Activated T-cell treated with anti-CD3 and anti-CD28 coated beads, Interleukin-2, amount 50 U/mL, for 72 hours (primary cell): ENCODE measurements around the gene SERPINA6. TPM values are rescaled to one million over a fixed set of nuclear protein-coding genes. Genes with fewer than 3 reads are reported as not detected.
A peak's percentile ranks its signal among the peaks of the same experiment; 100 is the strongest.
"Not testable (repeated sequence)": the region's sequence is repeated elsewhere in the genome, so short reads cannot be mapped to it uniquely, and the experiment has no call there.

Source experiments
- ATAC-seq, 2 donors: fragments of 150-1000 bp; cut with Tn5 transposase; replicated peaks in 1 of 2; 2 replicates each; pipeline ENCODE4 v1.10.0; 2021; ENCODE audit warnings: moderate library complexity in 2 of 2, mild to moderate bottlenecking in 1 of 2
- DNase-seq, 2 donors: peaks; one replicate each; pipeline ENCODE4 v3.0.0; 2021 to 2022; ENCODE audit warnings: mixed read lengths in 1 of 2
- H3K27ac Mint-ChIP-seq: one replicate; pipeline ENCODE4 v1.8.0; 2022; ENCODE audit warnings: mild to moderate bottlenecking, moderate library complexity, mixed read lengths
- H3K27me3 Mint-ChIP-seq: one replicate; pipeline ENCODE4 v1.8.0; 2022; ENCODE audit warnings: low read depth, mixed read lengths
- H3K36me3 Mint-ChIP-seq, 2 donors: one replicate each; pipeline ENCODE4 v1.8.0; 2022; ENCODE audit warnings: mixed read lengths in 2 of 2, mild to moderate bottlenecking in 1 of 2; ENCODE audit not compliant: insufficient read depth in 2 of 2
- H3K4me1 Mint-ChIP-seq: one replicate; pipeline ENCODE4 v1.8.0; 2022; ENCODE audit warnings: low read depth, mixed read lengths
- H3K4me3 Mint-ChIP-seq, 2 donors: one replicate each; pipeline ENCODE4 v1.8.0; 2022; ENCODE audit warnings: mild to moderate bottlenecking in 2 of 2, mixed read lengths in 2 of 2, moderate library complexity in 2 of 2
- H3K9me3 Mint-ChIP-seq, 2 donors: one replicate each; pipeline ENCODE4 v1.8.0; 2022; ENCODE audit warnings: mixed read lengths in 2 of 2
- total RNA-seq, 2 donors: library from RNA; stranded (reverse); gene quantifications; one replicate each; pipeline ENCODE4 v1.2.3, GENCODE V29; 2022

The SERPINA6 gene
- total RNA-seq, 2 donors from 2014 or later = not detected

- Mint-ChIP-seq H3K36me3 (no peaks in the 10 kb centered on the region), H3K4me1 (no peaks in the 10 kb centered on the region), H3K27ac (no peak overlapping the region), H3K27me3 (peaks cover 8% of the 10 kb centered on the region), H3K9me3 (no peaks in the 10 kb centered on the region), H3K4me3 (no peak overlapping the region)
- no peak for DNase-seq
- ATAC-seq = no peak
These were observed 39.5 kb upstream of the SERPINA6 start for GRCh38 chr14:94362614-94363133.

GRCh38 chr14:94361682-94362081, 38.5 kb upstream of the SERPINA6 start:
- Mint-ChIP-seq H3K4me1 (no peaks in the 10 kb centered on the region), H3K27me3 (peaks cover 12% of the 10 kb centered on the region), H3K27ac (no peak overlapping the region), H3K36me3 (no peaks in the 10 kb centered on the region), H3K4me3 (no peak overlapping the region), H3K9me3 (no peaks in the 10 kb centered on the region)
- no peak for ATAC-seq
- DNase-seq = no peak

- DNase-seq = no peak
- no peak for ATAC-seq
- Mint-ChIP-seq H3K4me1 (no peaks in the 10 kb centered on the region), H3K9me3 (peaks cover 0 to 2% of the 10 kb centered on the region in 2 donors), H3K4me3 (no peak overlapping the region), H3K36me3 (no peaks in the 10 kb centered on the region), H3K27me3 (peaks cover 18% of the 10 kb centered on the region), H3K27ac (no peak overlapping the region)
These were observed 37.9 kb upstream of the SERPINA6 start for GRCh38 chr14:94360945-94361565.

DNA sequence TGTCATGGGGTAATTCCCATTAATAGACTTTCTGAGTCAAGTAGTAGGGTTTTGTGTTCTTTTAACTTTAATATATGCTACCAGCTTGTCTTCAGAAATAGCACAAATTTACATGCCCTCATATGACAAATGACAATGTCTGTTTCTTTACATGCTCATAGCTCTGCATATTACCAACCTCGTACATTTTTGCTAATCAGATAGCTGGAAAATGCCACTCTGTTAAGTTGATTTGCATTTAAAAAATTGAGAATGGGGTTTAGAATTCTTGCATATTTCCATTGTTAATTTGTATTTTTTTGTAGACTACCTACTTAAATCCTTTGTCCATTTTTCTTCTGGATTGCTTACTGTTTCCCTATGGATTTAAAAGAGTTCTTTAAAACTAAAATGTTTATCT, 34.0 kb upstream of the SERPINA6 start:
- peaks cover 0 to 3% of the 10 kb centered on the region in 2 donors for H3K36me3 Mint-ChIP-seq
- peaks cover 2 to 3% of the 10 kb centered on the region in 2 donors for H3K9me3 Mint-ChIP-seq
- peaks cover 9% of the 10 kb centered on the region for H3K4me1 Mint-ChIP-seq
- H3K4me3 Mint-ChIP-seq = no peak overlapping the region
- no peak overlapping the region for H3K27ac Mint-ChIP-seq
- peaks cover 14% of the 10 kb centered on the region for H3K27me3 Mint-ChIP-seq
- DNase-seq = no peak
- no peak for ATAC-seq

DNA sequence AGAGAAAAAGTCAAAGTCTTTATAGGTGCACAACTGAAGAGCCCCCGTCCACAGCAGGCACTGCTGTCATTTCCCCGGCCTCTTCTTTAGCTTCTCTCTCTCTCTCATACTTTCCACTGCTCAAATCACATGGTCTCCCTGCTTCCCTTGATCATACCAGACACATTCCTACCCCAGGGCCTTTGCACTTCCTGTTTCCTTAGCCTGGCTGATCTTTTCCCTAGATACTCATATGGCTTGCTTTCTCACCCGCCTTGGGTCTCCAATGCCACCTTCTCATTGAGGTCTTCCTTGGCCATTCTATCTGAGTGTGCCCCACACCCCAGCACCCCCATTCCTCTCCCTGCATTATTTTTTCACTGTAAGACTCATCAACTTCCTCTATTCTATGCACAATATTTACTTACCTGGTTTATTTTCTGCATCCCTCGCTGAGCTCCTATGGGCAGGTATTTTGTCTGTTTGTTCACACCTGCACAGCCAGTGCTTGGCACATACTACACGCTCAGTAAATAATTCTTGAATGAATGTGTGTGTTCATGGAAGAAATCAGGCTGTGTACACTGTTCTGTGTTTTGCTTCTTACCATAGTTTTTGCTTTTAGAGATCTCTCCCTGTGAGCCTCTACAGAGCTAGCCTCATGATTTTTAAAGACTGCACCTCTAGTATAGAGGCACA, 33.4 kb upstream of the SERPINA6 start:
- Mint-ChIP-seq H3K9me3 (peaks cover 5 to 8% of the 10 kb centered on the region in 2 donors), H3K36me3 (peaks cover 3 to 6% of the 10 kb centered on the region in 2 donors), H3K4me3 (no peak overlapping the region), H3K27me3 (peaks cover 20% of the 10 kb centered on the region), H3K4me1 (peaks cover 9% of the 10 kb centered on the region), H3K27ac (no peak overlapping the region)
- DNase-seq = no peak
- ATAC-seq = no peak

GRCh38 chr14:94355191-94355794, 32.2 kb upstream of the SERPINA6 start:
- H3K27ac Mint-ChIP-seq = no peak overlapping the region
- DNase-seq (peak in 1 of 2 donors; percentile 19), ATAC-seq (peak; percentile 24 to 33)
- peaks cover 25% of the 10 kb centered on the region for H3K27me3 Mint-ChIP-seq
- H3K4me1 Mint-ChIP-seq = peaks cover 9% of the 10 kb centered on the region
- H3K4me3 Mint-ChIP-seq = no peak overlapping the region
- peaks cover 3 to 6% of the 10 kb centered on the region in 2 donors for H3K36me3 Mint-ChIP-seq
- H3K9me3 Mint-ChIP-seq = peaks cover 5 to 10% of the 10 kb centered on the region in 2 donors

DNA sequence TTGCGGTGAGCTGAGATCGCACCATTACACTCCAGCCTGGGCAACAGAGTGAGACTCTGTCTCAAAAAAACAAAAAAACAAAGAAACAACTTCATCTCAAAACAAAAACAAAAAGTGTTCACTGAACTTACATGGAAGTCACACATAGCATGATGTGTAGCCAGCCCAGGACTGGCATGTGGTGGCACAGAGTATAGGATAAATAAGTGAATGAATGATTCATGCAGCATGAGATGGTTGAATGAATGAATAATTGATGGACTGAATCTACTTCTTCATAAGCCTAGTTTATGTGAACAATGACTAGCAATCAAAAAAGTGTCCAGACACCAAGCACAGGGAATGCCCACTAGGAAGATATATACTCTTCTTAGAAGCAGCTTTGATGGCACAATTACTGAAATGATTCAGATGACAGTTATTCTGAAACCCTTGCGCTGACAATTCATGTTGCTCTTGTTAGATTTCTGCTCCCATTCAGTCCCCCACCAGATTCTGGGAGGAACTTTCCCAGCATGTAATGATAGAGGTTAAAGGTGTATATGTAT, 31.6 kb upstream of the SERPINA6 start:
- Mint-ChIP-seq H3K36me3 (peaks cover 3 to 6% of the 10 kb centered on the region in 2 donors), H3K9me3 (peaks cover 5 to 10% of the 10 kb centered on the region in 2 donors), H3K4me1 (peaks cover 9% of the 10 kb centered on the region), H3K27ac (no peak overlapping the region), H3K27me3 (peaks cover 25% of the 10 kb centered on the region), H3K4me3 (no peak overlapping the region)
- DNase-seq (no peak), ATAC-seq (peak; percentile 46 to 76)

DNA sequence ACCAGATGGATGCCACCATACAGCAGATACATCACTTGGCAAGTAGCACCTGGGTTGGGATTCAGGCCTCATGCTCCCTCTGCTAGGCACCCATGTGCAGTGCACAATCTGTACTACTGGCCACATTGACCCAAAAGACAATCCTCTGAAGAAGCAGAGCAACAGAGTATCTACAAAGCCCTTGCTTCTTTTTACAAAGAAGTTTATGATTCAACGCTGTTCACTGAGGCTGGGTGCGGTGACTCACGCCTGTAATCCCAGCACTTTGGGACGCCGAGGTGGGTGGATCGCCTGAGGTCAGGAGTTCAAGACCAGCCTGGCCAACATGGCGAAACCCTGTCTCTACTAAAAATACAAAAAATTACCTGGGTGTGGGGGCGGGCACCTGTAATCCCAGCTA, 31.1 kb upstream of the SERPINA6 start:
- H3K36me3 Mint-ChIP-seq, H3K4me3 Mint-ChIP-seq, H3K4me1 Mint-ChIP-seq, H3K27ac Mint-ChIP-seq, ATAC-seq, DNase-seq: not testable (repeated sequence)
- peaks cover 5 to 10% of the 10 kb centered on the region in 2 donors for H3K9me3 Mint-ChIP-seq
- peaks cover 29% of the 10 kb centered on the region for H3K27me3 Mint-ChIP-seq

- H3K4me3 Mint-ChIP-seq = no peak overlapping the region
These were observed 26.1 kb upstream of the SERPINA6 start for GRCh38 chr14:94349276-94349675.

GRCh38 chr14:94348836-94349235, 25.7 kb upstream of the SERPINA6 start:
- Mint-ChIP-seq H3K27ac (no peak overlapping the region), H3K36me3 (peaks cover 8 to 10% of the 10 kb centered on the region in 2 donors), H3K4me1 (peaks cover 11% of the 10 kb centered on the region), H3K4me3 (no peak overlapping the region), H3K27me3 (peaks cover 27% of the 10 kb centered on the region), H3K9me3 (peaks cover 3 to 8% of the 10 kb centered on the region in 2 donors)
- DNase-seq = no peak
- no peak for ATAC-seq

More at GRCh38 chr14:94349276-94349675, 26.1 kb upstream of the SERPINA6 start:
- Mint-ChIP-seq H3K27me3 (peaks cover 27% of the 10 kb centered on the region), H3K4me1 (peaks cover 11% of the 10 kb centered on the region), H3K27ac (no peak overlapping the region), H3K9me3 (peaks cover 3 to 10% of the 10 kb centered on the region in 2 donors), H3K36me3 (peaks cover 8 to 10% of the 10 kb centered on the region in 2 donors)
- no peak for DNase-seq
- no peak for ATAC-seq

DNA sequence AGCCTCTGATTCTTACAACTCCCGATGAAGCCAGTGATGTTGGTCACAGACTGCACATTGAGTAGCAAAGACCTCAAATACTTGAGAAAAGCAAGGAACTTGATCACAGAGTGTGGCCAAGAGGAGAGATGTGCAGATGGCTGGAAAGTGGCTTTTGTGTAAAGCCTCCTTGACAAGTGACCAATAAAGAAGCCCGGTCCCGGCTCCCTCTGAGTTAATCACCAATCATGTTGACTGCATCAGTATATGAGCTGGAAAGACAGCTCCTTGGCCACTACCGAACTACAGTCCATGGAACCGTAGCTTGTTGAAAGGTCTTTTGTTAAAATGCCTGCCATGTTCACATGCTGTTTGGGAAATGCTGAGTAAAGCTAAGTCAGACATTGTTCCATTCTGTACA, 23.7 kb upstream of the SERPINA6 start:
- Mint-ChIP-seq H3K9me3 (peaks cover 0 to 4% of the 10 kb centered on the region in 2 donors), H3K27me3 (peaks cover 28% of the 10 kb centered on the region), H3K27ac (peak overlapping the region; percentile 74), H3K4me3 (no peak overlapping the region), H3K36me3 (peaks cover 5 to 7% of the 10 kb centered on the region in 2 donors), H3K4me1 (peaks cover 19% of the 10 kb centered on the region)
- DNase-seq (no peak), ATAC-seq (no peak)

DNA sequence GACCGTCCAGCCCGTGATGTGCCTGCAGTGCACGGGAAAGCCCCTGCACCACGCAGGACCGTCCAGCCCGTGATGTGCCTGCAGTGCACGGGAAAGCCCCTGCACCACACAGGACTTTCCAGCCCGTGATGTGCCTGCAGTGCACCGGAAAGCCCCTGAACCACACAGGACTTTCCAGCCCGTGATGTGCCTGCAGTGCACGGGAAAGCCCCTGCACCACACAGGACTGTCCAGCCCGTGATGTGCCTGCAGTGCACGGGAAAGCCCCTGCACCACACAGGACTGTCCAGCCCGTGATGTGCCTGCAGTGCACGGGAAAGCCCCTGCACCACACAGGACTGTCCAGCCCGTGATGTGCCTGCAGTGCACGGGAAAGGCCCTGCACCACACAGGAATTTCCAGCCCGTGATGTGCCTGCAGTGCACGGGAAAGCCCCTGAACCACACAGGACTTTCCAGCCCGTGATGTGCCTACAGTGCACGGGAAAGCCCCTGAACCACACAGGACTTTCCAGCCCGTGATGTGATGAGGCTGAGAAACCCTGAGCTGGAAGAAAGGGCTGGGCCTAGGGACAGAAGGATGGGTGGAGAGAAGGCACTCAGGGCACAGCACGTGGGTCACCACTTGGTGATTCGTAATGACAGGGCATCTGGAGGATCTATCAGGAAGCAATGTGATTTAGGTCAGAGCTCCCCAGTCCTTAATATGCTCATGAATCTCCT, 23.1 kb upstream of the SERPINA6 start:
- H3K9me3 Mint-ChIP-seq, H3K4me3 Mint-ChIP-seq, H3K36me3 Mint-ChIP-seq: not testable (repeated sequence)
- Mint-ChIP-seq H3K27ac (peak overlapping the region; percentile 74), H3K27me3 (peaks cover 28% of the 10 kb centered on the region), H3K4me1 (peaks cover 25% of the 10 kb centered on the region)
- DNase-seq (peak; percentile 72 to 79), ATAC-seq (peak; percentile 86 to 89)
